HG02623 (cell line): ENCODE data around the gene MYOZ1.
"Not testable (repeated sequence)": the region's sequence is repeated elsewhere in the genome, so short reads cannot be mapped to it uniquely, and the experiment has no call there.

ENCODE experiments used
- ATAC-seq: cut with Tn5 transposase; IDR thresholded peaks from one replicate; pipeline ENCODE4 v1.9.1; 2021; ENCODE audit warnings: moderate library complexity; ENCODE audit not compliant: unreplicated experiment

MYOZ1 gene

GRCh38 chr10:73641328-73642060 is at the start of gene MYOZ1:
TSS of gene MYOZ1 (minus strand) at chr10:73641474. CDS start at chr10:73640017, 1,457 bp downstream.
- no peak for ATAC-seq

- not testable (repeated sequence) for ATAC-seq
Measured at GRCh38 chr10:73690755-73691154, 49.5 kb upstream of the MYOZ1 start.

- ATAC-seq: not testable (repeated sequence)
Measured at GRCh38 chr10:73689596-73689995, 48.3 kb upstream of the MYOZ1 start.

- ATAC-seq: not testable (repeated sequence)
Measured at GRCh38 chr10:73687641-73688040, 46.4 kb upstream of the MYOZ1 start.

GRCh38 chr10:73674546-73674945 is 33.3 kb upstream of the MYOZ1 start:
- ATAC-seq: not testable (repeated sequence)

GRCh38 chr10:73668378-73668777 is 27.1 kb upstream of the MYOZ1 start:
- not testable (repeated sequence) for ATAC-seq

- ATAC-seq: not testable (repeated sequence)
Measured at GRCh38 chr10:73666153-73666809, 25.0 kb upstream of the MYOZ1 start.

GRCh38 chr10:73665581-73665980 is 24.3 kb upstream of the MYOZ1 start:
- not testable (repeated sequence) for ATAC-seq

- not testable (repeated sequence) for ATAC-seq
Measured at GRCh38 chr10:73664156-73665040, 23.1 kb upstream of the MYOZ1 start.

GRCh38 chr10:73663621-73664020 is 22.3 kb upstream of the MYOZ1 start:
- not testable (repeated sequence) for ATAC-seq

GRCh38 chr10:73662705-73663104 is 21.4 kb upstream of the MYOZ1 start:
- not testable (repeated sequence) for ATAC-seq

GRCh38 chr10:73655990-73656298 is 14.7 kb upstream of the MYOZ1 start, which contains the start of gene SYNPO2L:
TSS of gene SYNPO2L (minus strand) at chr10:73656029. CDS start at chr10:73655922, 107 bp downstream.
- ATAC-seq: no peak

- no peak for ATAC-seq
Measured at GRCh38 chr10:73655257-73655989, 14.1 kb upstream of the MYOZ1 start.

- no peak for ATAC-seq
Measured at GRCh38 chr10:73653701-73654100, 12.4 kb upstream of the MYOZ1 start.

GRCh38 chr10:73653195-73653594 is 11.9 kb upstream of the MYOZ1 start:
- ATAC-seq: no peak

GRCh38 chr10:73650537-73651331 is 9.5 kb upstream of the MYOZ1 start:
- no peak for ATAC-seq

GRCh38 chr10:73649876-73650536 is 8.7 kb upstream of the MYOZ1 start:
- no peak for ATAC-seq

GRCh38 chr10:73648975-73649829 is 7.9 kb upstream of the MYOZ1 start:
- ATAC-seq: no peak
